ENCODE data around the gene RNPEP. TPM values are rescaled to one million over a fixed set of nuclear protein-coding genes. Genes with fewer than 3 reads are reported as not detected.

Gene RNPEP
- total and polyA plus RNA-seq, 2 experiments from 2014 or later = 32.1 to 80.3 TPM

DNA sequence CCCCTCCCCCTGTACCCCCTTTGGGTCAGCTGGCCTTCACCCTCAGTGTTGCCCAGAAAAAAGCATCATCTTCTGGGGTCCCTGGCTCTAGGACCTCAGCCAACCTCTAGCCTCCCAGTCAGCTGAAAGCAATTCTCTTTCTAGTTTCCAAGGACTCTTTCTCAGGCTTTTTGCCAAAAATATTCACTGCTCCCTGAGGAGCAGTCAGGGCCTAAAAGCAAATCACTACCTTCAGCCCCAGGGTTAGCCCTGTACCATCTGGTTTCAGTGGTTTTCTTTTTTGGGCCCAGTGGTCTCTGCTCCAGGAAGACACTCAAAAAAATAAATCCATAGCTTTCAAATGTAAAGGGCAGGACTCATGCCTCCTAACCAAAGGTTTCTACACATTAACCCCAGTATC is 33.0 kb upstream of the RNPEP start:
- H2AFZ ChIP-seq = no peak overlapping the region
- Mint-ChIP-seq H3K36me3 (ENCODE audit: low read depth) (no peaks in the 10 kb centered on the region; the same call in 2 of the 3 replicates), H3K9me3 (no peaks in the 10 kb centered on the region), H3K4me1 (peaks cover 26% of the 10 kb centered on the region), H3K27ac (no peak overlapping the region), H3K4me3 (no peak overlapping the region), H3K27me3 (ENCODE audit: insufficient read depth, low read depth, poor library complexity) (peaks cover 24% of the 10 kb centered on the region)
- H3K4me3 ChIP-seq = no peak overlapping the region
- DNase-seq (ENCODE audit: low spot score) (no peak), ATAC-seq (no peak)
- no peaks in the 10 kb centered on the region for H3K9me2 ChIP-seq (ENCODE audit: insufficient read depth)
- TF ChIP-seq, protein P1, sequence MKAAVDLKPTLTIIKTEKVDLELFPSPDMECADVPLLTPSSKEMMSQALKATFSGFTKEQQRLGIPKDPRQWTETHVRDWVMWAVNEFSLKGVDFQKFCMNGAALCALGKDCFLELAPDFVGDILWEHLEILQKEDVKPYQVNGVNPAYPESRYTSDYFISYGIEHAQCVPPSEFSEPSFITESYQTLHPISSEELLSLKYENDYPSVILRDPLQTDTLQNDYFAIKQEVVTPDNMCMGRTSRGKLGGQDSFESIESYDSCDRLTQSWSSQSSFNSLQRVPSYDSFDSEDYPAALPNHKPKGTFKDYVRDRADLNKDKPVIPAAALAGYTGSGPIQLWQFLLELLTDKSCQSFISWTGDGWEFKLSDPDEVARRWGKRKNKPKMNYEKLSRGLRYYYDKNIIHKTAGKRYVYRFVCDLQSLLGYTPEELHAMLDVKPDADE (IDR thresholded peaks at IDR 0.05) = no peak
- TF ChIP-seq STAT1 (IDR thresholded peaks at IDR 0.05; ENCODE audit: unreplicated experiment) (no peak), ZNF114 (CRISPR knock-in tag; IDR thresholded peaks at IDR 0.05) (no peak), CTCF (conservative IDR thresholded peaks at IDR 0.05; ENCODE audit: low read depth in 2 of 2) (no peak), JUNB (IDR thresholded peaks at IDR 0.05; ENCODE audit: unreplicated experiment) (no peak), ZNF462 (CRISPR knock-in tag; IDR thresholded peaks at IDR 0.05) (no peak), CREB1 (CRISPR knock-in tag; IDR thresholded peaks at IDR 0.05; ENCODE audit: low read depth) (no peak), EZH2phosphoT487 (IDR thresholded peaks at IDR 0.05; ENCODE audit: unreplicated experiment) (no peak), EZH2 (IDR thresholded peaks at IDR 0.05; ENCODE audit: low read depth, unreplicated experiment) (no peak), NANOG (IDR thresholded peaks at IDR 0.05; ENCODE audit: borderline replicate concordance) (no peak), ZNF331 (CRISPR knock-in tag; IDR thresholded peaks at IDR 0.05; ENCODE audit: low read depth) (no peak), POLR2AphosphoS5 (IDR thresholded peaks at IDR 0.05; ENCODE audit: low read depth) (no peak)
- TF ChIP-seq, protein P2, sequence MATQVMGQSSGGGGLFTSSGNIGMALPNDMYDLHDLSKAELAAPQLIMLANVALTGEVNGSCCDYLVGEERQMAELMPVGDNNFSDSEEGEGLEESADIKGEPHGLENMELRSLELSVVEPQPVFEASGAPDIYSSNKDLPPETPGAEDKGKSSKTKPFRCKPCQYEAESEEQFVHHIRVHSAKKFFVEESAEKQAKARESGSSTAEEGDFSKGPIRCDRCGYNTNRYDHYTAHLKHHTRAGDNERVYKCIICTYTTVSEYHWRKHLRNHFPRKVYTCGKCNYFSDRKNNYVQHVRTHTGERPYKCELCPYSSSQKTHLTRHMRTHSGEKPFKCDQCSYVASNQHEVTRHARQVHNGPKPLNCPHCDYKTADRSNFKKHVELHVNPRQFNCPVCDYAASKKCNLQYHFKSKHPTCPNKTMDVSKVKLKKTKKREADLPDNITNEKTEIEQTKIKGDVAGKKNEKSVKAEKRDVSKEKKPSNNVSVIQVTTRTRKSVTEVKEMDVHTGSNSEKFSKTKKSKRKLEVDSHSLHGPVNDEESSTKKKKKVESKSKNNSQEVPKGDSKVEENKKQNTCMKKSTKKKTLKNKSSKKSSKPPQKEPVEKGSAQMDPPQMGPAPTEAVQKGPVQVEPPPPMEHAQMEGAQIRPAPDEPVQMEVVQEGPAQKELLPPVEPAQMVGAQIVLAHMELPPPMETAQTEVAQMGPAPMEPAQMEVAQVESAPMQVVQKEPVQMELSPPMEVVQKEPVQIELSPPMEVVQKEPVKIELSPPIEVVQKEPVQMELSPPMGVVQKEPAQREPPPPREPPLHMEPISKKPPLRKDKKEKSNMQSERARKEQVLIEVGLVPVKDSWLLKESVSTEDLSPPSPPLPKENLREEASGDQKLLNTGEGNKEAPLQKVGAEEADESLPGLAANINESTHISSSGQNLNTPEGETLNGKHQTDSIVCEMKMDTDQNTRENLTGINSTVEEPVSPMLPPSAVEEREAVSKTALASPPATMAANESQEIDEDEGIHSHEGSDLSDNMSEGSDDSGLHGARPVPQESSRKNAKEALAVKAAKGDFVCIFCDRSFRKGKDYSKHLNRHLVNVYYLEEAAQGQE (IDR thresholded peaks at IDR 0.05; ENCODE audit: unreplicated experiment) = no peak
- no peaks in the 10 kb centered on the region for H3F3A ChIP-seq (replicated peaks; ENCODE audit: low read depth)
- no peaks in the 10 kb centered on the region for H3K36me3 ChIP-seq (ENCODE audit: insufficient read depth)
- no peaks in the 10 kb centered on the region for H4K20me1 ChIP-seq (replicated peaks; ENCODE audit: insufficient read depth)
- no peak overlapping the region for H3K4me2 ChIP-seq
- no peaks in the 10 kb centered on the region; the same call in 1 of the 2 replicates for H3K79me2 ChIP-seq (replicated peaks; ENCODE audit: insufficient read depth)
- H3K27me3 ChIP-seq (ENCODE audit: insufficient read depth) = peaks cover 18% of the 10 kb centered on the region
- no peak overlapping the region for H3K27ac ChIP-seq (ENCODE audit: low read depth)
- H3K4me1 ChIP-seq (ENCODE audit: insufficient read depth) = no peaks in the 10 kb centered on the region; the same call in 1 of the 2 replicates

Data from GM23338 (cell line).